AG04450 (cell line): Measurements from ENCODE around the gene ADCK2. TPM values are rescaled to one million over a fixed set of nuclear protein-coding genes. Genes with fewer than 3 reads are reported as not detected.
A peak's percentile ranks its signal among the peaks of the same experiment; 100 is the strongest.

Experiments
- CTCF ChIA-PET: fragments of 300-600, 350-600 bp; formaldehyde crosslinking; extraction: SDS; loops from one replicate; lab custom pipeline; 2022; ENCODE audit warnings: antibody characterized with exemption, inconsistent platforms; lab: Charles Lee
- POLR2A ChIA-PET: fragments of 350-600 bp; formaldehyde crosslinking; extraction: SDS; loops from one replicate; lab custom pipeline; 2021; ENCODE audit warnings: antibody characterized with exemption, inconsistent platforms; lab: Yijun Ruan, JAX
- DNase-seq: peaks from one replicate; pipeline ENCODE4 v3.0.0-alpha.2; 2011; ENCODE audit warnings: low read depth, low spot score
- H3K27ac ChIP-seq: one replicate; pipeline ENCODE4 v1.5.1; 2012; ENCODE audit warnings: low read depth, low read length, control low read depth
- H3K27me3 ChIP-seq: one replicate; pipeline ENCODE4 v1.6.0; 2012; ENCODE audit warnings: low read length; ENCODE audit not compliant: control insufficient read depth, insufficient read depth
- H3K4me3 ChIP-seq: 2 replicates; pipeline ENCODE4 v1.5.1; 2011; ENCODE audit warnings: mild to moderate bottlenecking, low read depth, low read length, control low read depth
- H3K9me3 ChIP-seq: 2 replicates; pipeline ENCODE4 v1.5.1; 2012; ENCODE audit warnings: low read length; ENCODE audit not compliant: control insufficient read depth, insufficient read depth
- polyA plus RNA-seq: library from polyadenylated mRNA; depleted of rRNA; stranded (reverse); fragments of >200 nt; gene quantifications from 2 replicates; pipeline ENCODE4 v1.2.3, GENCODE V29; 2011
- TF ChIP-seq, protein P1 (sequence below): IDR thresholded peaks from 2 replicates; pipeline ENCODE4 v1.5.1; 2011; ENCODE audit warnings: low read depth, low read length, control low read depth, inconsistent platforms

The ADCK2 gene
- polyA plus RNA-seq, 1 experiment = 8.2 TPM

DNA sequence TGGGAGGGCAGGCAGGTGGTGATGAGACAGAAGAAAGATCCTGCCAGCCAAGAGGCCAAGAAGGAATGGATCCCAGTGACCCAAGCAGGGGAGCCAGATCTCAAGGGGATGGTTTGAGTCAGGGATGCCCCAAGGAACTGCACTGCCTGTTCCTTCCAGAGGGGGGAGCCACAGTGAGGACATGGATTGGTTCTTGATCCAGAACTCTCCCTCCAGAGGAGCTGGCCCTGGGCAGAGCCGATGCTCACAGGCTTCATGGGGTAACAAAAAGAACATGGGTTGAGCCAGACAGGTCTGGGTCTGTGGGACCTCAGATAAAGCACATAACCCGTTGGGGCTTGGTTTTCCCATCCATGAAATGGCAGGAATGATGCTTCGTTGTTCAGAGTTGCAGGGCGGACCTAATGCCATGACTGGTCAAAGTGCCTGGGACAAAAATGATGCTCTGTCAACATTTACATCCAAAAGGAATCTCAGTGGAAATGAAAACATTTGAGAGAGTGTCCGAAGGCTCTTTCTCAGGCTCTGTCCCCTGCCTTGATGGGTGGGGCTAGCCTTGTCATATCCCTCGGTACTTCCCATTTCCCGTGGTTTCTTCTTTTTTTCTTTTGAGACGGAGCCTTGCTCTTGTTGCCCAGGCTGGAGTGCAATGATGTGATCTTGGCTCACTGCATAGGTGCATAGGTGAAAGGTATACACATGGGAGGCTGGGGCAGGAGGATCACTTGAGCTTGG, 27.4 kb upstream of the ADCK2 start:
- no peaks in the 10 kb centered on the region for H3K9me3 ChIP-seq
- H3K27me3 ChIP-seq = no peaks in the 10 kb centered on the region
- POLR2A ChIA-PET = no interaction called here
- no peak overlapping the region for H3K27ac ChIP-seq
- H3K4me3 ChIP-seq = no peak overlapping the region
- DNase-seq = no peak
- TF ChIP-seq, protein P1, sequence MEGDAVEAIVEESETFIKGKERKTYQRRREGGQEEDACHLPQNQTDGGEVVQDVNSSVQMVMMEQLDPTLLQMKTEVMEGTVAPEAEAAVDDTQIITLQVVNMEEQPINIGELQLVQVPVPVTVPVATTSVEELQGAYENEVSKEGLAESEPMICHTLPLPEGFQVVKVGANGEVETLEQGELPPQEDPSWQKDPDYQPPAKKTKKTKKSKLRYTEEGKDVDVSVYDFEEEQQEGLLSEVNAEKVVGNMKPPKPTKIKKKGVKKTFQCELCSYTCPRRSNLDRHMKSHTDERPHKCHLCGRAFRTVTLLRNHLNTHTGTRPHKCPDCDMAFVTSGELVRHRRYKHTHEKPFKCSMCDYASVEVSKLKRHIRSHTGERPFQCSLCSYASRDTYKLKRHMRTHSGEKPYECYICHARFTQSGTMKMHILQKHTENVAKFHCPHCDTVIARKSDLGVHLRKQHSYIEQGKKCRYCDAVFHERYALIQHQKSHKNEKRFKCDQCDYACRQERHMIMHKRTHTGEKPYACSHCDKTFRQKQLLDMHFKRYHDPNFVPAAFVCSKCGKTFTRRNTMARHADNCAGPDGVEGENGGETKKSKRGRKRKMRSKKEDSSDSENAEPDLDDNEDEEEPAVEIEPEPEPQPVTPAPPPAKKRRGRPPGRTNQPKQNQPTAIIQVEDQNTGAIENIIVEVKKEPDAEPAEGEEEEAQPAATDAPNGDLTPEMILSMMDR = peak; percentile 43
- CTCF ChIA-PET = interaction anchor here (0.6 to 1.2 kb wide), 2 partner anchors 17 kb away, joined by 3 to 4 read pairs; no protein-coding TSS in a partner anchor

DNA sequence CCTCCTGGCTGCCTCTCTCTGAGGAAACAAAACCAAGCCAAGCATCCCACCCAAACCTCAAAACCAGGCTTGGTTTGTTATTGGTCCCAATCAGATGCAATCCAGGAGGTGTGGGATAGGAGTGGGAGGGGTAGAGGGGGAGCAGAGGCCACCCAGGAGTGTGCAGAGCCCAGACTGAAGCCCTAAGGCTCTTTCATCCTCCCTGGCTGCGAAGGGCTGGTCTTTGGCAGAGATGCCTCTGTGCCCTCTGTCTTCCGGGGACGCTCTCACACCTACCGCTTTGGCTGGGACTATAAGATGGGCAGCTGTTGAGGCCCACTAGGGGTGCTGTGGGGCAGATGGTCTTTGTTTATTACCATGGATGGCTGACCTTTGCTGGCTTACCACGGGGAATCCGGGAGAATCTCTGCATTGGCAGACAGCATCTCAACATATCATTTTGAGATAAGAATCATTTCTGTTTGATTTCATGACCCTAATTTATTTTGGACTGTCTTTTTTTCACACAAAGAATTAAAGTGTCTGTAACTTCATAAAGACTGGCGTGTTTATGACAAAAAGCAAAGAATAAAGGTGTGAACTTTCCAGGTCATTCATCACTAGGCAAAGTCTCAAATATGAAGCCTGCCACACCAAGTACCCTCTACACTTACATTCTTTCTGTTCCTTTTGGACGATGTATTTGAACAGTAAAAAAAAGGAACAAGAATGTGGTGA, 25.7 kb upstream of the ADCK2 start:
- TF ChIP-seq, protein P1 = peak; percentile 73
- DNase-seq = no peak
- POLR2A ChIA-PET = no interaction called here

DNA sequence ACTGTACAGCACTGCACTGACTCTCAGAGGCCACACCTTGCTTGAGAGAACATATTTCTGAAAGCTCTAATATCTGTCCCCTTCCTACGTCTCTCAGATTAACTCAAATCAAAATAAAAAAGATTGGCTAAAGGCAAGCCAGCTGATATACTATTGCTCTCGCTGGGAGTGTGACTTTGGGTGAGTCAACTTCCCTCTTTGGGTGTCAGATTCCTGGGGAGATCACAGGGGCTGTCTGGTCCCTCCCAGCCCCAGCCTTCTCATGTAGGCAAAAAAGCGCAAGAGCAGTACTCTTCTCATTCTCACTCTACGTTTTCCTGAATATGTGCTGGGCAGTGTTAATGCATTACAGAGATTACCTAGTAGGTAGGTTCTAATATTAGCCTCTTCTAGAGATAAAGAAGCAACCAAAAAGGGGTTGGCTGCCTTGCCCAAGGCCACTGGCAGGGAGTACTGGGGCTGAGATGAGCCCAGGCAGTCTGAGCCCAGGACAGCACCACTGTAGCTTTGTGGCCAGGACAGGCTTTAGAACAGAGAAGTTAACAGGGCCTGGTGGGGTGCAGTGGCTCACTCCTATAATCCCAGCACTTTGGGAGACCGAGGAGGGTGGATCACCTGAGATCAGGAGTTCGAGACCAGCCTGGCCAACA, 23.1 kb upstream of the ADCK2 start:
- no peaks in the 10 kb centered on the region for H3K9me3 ChIP-seq
- DNase-seq = no peak
- no peak overlapping the region for H3K27ac ChIP-seq
- CTCF ChIA-PET = interaction anchor here (1.4 to 1.6 kb wide), 2 partner anchors 11 to 174 kb away, joined by 3 to 5 read pairs; no protein-coding TSS in a partner anchor
- no peaks in the 10 kb centered on the region for H3K27me3 ChIP-seq
- POLR2A ChIA-PET = no interaction called here
- no peak overlapping the region for H3K4me3 ChIP-seq
- TF ChIP-seq, protein P1 = no peak

More for the DNA sequence above, 25.7 kb upstream of the ADCK2 start:
- Histone ChIP-seq H3K4me3 (no peak overlapping the region), H3K27me3 (no peaks in the 10 kb centered on the region), H3K27ac (no peak overlapping the region), H3K9me3 (no peaks in the 10 kb centered on the region)
- CTCF ChIA-PET = interaction anchor here (0.5 to 1.3 kb wide), 6 partner anchors 11 to 231 kb away, joined by 3 to 4 read pairs (median 3); no protein-coding TSS in a partner anchor

DNA sequence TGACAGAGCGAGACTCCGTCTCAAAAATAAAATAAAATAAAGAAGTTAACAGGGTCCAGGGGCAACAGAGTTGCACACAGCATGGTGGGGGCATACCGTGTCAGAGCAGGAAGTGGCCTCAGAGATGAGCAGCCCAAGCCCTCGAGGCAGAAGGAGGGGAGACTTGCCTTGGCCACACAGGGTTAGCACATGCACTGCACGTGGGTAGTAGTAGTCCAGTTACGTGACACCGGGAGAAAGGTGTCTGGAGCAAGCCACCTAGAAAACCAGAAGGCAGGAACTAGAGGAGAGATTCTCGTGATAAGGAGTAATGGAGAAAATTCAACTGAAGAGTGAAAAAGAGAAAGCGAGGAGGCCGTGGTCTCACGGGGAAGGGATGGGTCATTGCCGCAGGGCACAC, 22.4 kb upstream of the ADCK2 start:
- no peaks in the 10 kb centered on the region for H3K9me3 ChIP-seq
- H3K4me3 ChIP-seq = no peak overlapping the region
- no peak overlapping the region for H3K27ac ChIP-seq
- POLR2A ChIA-PET = no interaction called here
- CTCF ChIA-PET = interaction anchor here (1.4 to 4.2 kb wide), 2 partner anchors 10 to 133 kb away, joined by 3 to 44 read pairs; no protein-coding TSS in a partner anchor
- DNase-seq = no peak
- TF ChIP-seq, protein P1 = no peak
- H3K27me3 ChIP-seq = no peaks in the 10 kb centered on the region
